ENCODE measurements around the gene SOD3.

DNA sequence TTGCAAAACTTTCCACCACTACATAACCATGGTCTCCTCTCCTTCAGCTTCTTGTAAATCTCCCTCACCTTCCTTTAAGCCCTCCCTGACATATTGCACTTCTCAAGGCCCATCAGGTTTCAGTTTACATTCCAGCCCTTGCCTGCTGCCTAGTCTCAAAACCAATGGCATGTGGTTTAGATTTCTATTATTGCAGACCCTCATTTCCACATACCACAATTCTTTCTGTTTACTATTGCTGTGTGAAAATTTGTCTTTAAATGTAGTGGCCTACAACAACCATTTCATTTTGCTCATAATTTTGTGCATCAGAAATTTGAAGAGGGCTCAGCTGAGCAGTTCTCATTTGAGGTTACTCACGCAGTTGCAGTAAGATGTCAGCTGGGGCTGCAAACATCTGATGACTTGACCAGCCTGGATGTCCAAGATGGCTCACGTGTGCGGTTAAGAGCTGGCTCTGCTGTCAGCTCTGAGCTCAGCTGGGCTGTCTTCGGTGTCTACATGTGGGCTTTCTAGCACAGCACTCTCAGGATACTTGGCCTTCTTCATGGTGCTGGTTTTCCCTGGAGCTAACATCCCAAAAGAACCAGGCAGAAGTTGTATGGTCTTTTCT lies 29.9 kb upstream of the SOD3 start:
- TF ChIP-seq RAD21 (IDR thresholded peaks at IDR 0.05 in 1 of 2, conservative IDR thresholded peaks at IDR 0.05 in 1 of 2; ENCODE audit: low read depth in 2 of 2, low read length in 2 of 2) (no peak), POLR2AphosphoS5 (IDR thresholded peaks at IDR 0.05; ENCODE audit: low read depth, low read length) (no peak)
- TF ChIP-seq, protein P1, sequence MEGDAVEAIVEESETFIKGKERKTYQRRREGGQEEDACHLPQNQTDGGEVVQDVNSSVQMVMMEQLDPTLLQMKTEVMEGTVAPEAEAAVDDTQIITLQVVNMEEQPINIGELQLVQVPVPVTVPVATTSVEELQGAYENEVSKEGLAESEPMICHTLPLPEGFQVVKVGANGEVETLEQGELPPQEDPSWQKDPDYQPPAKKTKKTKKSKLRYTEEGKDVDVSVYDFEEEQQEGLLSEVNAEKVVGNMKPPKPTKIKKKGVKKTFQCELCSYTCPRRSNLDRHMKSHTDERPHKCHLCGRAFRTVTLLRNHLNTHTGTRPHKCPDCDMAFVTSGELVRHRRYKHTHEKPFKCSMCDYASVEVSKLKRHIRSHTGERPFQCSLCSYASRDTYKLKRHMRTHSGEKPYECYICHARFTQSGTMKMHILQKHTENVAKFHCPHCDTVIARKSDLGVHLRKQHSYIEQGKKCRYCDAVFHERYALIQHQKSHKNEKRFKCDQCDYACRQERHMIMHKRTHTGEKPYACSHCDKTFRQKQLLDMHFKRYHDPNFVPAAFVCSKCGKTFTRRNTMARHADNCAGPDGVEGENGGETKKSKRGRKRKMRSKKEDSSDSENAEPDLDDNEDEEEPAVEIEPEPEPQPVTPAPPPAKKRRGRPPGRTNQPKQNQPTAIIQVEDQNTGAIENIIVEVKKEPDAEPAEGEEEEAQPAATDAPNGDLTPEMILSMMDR (IDR thresholded peaks at IDR 0.05; ENCODE audit: control extremely low read depth in 1 of 3, insufficient read depth in 1 of 3, low read depth in 1 of 3, low read length in 3 of 3) = no peak
